ENCODE measurements around the gene RAPGEF5.
"Not testable (repeated sequence)": the region's sequence is repeated elsewhere in the genome, so short reads cannot be mapped to it uniquely, and the experiment has no call there.

The RAPGEF5 gene

DNA sequence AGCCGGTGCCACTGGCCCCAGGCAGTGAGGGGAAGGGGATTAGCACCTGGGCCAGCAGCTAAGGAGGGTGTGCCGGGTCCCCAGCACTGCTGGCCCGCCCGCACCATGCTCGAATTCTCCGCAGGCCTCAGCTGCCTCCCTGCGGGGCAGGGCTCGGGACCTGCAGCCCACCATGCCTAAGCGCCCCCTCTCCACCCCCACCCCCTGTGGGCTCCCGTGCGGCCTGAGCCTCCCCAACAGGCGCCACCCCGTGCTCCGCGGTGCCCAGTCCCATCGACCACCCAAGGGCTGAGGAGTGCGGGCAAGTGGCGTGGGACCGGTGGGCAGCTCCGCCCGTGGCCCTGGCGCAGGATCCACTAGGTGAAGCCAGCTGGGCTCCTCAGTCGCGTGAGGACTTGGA lies 266.4 kb downstream of the RAPGEF5 start:
- DNase-seq (ENCODE audit: low spot score): no peak
- TF ChIP-seq, protein P1, sequence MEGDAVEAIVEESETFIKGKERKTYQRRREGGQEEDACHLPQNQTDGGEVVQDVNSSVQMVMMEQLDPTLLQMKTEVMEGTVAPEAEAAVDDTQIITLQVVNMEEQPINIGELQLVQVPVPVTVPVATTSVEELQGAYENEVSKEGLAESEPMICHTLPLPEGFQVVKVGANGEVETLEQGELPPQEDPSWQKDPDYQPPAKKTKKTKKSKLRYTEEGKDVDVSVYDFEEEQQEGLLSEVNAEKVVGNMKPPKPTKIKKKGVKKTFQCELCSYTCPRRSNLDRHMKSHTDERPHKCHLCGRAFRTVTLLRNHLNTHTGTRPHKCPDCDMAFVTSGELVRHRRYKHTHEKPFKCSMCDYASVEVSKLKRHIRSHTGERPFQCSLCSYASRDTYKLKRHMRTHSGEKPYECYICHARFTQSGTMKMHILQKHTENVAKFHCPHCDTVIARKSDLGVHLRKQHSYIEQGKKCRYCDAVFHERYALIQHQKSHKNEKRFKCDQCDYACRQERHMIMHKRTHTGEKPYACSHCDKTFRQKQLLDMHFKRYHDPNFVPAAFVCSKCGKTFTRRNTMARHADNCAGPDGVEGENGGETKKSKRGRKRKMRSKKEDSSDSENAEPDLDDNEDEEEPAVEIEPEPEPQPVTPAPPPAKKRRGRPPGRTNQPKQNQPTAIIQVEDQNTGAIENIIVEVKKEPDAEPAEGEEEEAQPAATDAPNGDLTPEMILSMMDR (IDR thresholded peaks at IDR 0.05; ENCODE audit: extremely low read depth, missing control alignments): no peak

DNA sequence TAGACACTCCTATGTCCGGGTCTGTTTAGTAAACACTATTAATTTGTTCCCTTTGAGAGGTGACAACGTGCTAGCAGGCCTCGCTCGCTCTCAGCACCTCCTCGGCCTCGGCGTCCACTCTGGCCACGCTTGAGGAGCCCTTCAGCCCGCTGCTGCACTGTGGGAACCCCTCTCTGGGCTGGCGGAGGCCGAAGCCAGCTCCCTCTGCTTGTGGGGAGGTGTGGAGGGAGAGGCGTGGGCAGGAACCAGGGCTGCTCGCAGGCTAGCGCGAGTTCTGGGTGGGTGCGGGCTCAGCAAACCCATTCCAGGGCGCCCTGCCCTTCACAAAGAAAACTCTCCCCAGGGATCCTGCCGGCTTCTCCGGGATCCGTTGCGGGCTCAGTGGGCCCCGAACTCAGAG lies 266.8 kb downstream of the RAPGEF5 start:
- DNase-seq (ENCODE audit: low spot score): no peak
- TF ChIP-seq, protein P1 (IDR thresholded peaks at IDR 0.05; ENCODE audit: extremely low read depth, missing control alignments): no peak

DNA sequence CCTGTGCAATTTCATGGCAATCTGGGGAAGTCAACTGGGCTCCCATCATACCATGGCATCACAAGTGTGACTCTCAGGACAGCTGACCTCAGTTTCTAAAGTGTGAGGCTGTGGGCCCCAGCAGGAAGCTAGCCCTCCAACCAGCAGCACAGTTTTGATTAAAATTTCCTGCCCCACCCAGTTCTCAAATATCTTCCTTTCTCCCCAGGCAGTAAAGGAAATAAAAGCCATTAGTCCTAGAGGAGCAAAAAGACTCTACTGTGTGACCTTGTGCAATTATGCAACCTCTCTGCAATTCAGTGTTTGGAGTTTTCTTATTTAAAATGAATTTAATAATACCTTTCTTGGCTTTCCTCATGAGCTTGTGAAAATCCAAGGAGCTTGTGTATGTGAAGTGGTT lies 268.1 kb downstream of the RAPGEF5 start:
- no peak for DNase-seq (ENCODE audit: low spot score)
- TF ChIP-seq, protein P1 (IDR thresholded peaks at IDR 0.05; ENCODE audit: extremely low read depth, missing control alignments): no peak

DNA sequence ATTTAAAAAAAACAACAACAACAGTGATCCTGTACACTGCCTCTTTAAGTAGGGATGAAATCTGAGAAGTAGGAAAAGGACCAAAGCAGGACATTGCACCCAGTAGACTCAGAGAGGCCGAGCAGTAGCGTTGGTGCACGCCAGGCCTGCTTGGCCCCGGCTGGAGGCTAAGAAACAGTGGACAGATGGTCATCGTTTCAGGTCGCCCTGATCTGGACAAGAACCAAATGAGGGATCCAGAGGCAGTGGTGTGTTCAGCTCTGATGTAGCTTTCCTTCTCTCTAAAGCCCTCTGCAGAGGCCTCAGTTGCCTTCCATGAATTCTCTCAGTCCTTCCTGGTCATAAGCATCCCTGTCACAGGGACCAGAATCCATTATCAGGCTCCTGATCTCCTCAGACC lies 269.1 kb downstream of the RAPGEF5 start:
- DNase-seq (ENCODE audit: low spot score): no peak
- TF ChIP-seq, protein P1 (IDR thresholded peaks at IDR 0.05; ENCODE audit: extremely low read depth, missing control alignments): no peak

DNA sequence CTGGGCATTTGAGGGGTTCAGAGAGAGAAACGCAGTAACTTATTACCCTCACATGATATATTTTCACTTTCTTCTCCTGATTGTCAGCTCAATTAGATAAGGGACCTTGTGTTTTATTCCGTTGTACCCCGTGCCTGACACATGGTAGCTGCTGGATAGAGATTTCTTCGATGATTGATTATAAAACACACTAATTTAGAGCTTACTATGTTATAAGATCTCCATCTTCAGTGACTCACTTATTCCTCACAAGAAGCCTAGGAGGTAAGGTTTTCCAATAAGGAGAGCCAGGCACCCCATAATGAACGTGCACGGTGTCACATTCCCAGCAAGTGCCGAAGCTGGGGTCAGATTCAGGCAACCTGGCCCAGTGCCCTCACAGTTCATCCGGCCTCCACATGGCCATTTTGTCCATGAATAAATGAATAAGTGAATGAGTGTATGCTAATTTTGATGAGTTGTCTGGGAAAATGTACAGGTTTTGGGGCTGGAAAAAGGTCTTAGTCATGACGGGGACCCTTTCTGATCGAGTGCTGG lies 273.2 kb downstream of the RAPGEF5 start:
- TF ChIP-seq, protein P1 (IDR thresholded peaks at IDR 0.05; ENCODE audit: extremely low read depth, missing control alignments): no peak
- DNase-seq (ENCODE audit: low spot score): no peak

DNA sequence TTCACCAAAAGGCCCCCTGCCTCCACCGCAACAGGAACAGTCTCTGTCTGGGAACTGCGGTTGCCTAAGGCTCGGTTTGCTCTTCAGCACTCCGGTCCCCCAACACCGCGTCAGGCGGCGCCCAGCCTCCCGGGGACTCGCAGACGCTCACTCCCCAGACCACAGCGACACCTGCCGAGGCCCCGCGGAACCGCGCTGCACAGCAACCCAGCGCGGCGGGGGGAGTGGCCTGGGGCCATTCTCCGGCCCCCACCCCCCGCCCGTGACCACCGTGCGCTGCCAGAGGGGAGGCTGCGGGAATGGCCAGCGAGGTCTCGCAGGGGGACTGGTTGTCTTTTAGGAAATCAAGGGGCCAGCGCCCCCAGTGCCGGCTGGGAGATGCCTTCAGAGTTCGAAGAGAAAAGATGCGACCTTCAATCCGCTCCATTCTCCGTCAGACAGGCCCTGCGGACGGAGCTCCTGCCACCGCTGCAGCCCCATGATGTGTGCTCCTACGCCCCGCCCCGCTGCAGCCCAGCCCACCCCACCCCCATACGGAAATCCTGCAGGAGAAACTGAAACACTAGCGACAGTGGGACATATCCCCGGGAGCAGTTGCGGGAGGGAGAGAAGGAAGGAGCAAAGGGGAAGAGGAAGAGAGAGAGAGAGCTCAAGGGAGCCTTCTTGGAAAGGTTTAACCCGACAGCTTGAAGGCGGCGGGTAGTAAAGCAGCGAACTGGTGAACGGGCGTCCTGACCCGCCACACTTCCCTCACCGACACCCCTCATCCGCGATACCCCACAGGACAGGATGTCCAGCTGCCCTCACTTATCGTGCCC lies 273.9 kb downstream of the RAPGEF5 start:
- peak; percentile 91 for DNase-seq (ENCODE audit: low spot score)
- TF ChIP-seq, protein P1 (IDR thresholded peaks at IDR 0.05; ENCODE audit: extremely low read depth, missing control alignments): peak; percentile 97

DNA sequence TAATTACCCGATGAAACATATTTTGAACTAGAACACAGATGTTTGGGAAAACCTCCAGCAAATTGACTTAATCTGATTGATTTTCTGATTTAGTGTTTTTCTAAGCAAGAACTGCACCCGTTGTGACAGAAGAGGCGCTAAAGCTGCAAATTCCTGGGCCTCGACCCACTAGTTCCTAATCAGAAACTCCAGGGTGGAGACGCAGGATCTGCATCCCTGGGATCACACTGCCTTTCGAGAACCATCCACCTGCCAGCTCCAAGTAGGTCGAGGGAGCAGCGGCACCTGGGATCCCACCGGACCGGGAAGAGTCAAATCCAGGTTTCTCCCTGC lies 274.4 kb downstream of the RAPGEF5 start:
- TF ChIP-seq, protein P1 (IDR thresholded peaks at IDR 0.05; ENCODE audit: extremely low read depth, missing control alignments): no peak
- DNase-seq (ENCODE audit: low spot score): no peak

DNA sequence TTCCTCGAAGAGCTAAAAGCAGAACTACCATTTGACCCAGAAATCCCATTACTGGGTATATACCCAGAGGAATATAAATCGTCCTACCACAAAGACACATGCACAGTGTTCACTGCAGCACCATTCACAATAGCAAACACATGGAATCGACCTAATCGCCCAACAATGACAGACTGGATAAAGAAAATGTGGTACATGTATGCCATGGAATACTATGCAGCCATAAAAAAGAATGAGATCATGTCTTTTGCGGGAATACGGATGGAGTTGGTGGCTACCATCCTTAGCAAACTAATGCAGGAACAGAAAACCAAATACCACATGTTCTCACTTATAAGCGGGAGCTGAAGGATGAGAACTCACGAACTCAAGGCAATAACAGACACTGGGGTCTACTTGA lies 276.7 kb downstream of the RAPGEF5 start:
- not testable (repeated sequence) for DNase-seq (ENCODE audit: low spot score)

DNA sequence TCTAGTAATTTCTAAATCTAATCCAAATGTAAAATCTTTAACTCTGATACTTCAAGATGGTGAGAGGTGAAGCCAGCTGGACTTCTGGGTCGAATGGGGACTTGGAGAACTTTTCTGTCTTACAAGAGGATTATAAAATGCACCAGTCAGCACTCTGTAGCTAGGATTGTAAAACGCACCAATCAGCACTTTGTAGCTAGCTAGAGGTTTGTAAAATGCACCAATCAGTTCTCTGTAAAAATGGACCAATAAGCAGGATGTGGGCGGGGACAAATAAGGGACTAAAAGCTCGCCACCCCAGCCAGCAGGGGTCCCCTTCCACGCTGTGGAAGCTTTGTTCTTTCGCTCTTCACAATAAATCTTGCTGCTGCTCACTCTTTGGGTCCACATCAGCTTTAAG lies 278.1 kb downstream of the RAPGEF5 start:
- DNase-seq (ENCODE audit: low spot score): not testable (repeated sequence)
